ENCODE data around the gene TICAM2.

- TF ChIP-seq EZH2phosphoT487 (IDR thresholded peaks at IDR 0.05; ENCODE audit: low read depth) (no peak), CTCF (IDR thresholded peaks at IDR 0.05; ENCODE audit: low read depth, low read length) (no peak)
Measured at GRCh38 chr5:115641948-115642347, 39.7 kb upstream of the TICAM2 start.
